GM10847 (cell line): ENCODE data around the gene RPAIN.

ENCODE experiments used
- POLR2A ChIP-seq: IDR thresholded peaks from 2 replicates; pipeline ENCODE4 v1.6.1; 2011; ENCODE audit not compliant: insufficient read length; ENCODE audit errors: extremely low read depth

The RPAIN gene

GRCh38 chr17:5466295-5466694 is 46.3 kb downstream of the RPAIN start:
- TF ChIP-seq POLR2A: no peak

GRCh38 chr17:5467416-5467815 is 47.4 kb downstream of the RPAIN start:
- TF ChIP-seq POLR2A: no peak

GRCh38 chr17:5468075-5468473 is 48.1 kb downstream of the RPAIN start:
- no peak for TF ChIP-seq POLR2A

GRCh38 chr17:5472511-5472910 is 52.5 kb downstream of the RPAIN start:
- TF ChIP-seq POLR2A: no peak

- TF ChIP-seq POLR2A: no peak
These were observed 53.9 kb downstream of the RPAIN start for GRCh38 chr17:5473906-5474305.

- TF ChIP-seq POLR2A: no peak
These were observed 59.0 kb downstream of the RPAIN start for GRCh38 chr17:5478992-5479391.

GRCh38 chr17:5480962-5481361 is 61.0 kb downstream of the RPAIN start:
- no peak for TF ChIP-seq POLR2A

- TF ChIP-seq POLR2A: no peak
These were observed 61.5 kb downstream of the RPAIN start for GRCh38 chr17:5481451-5481850.
